ENCODE measurements around the gene NME7. TPM values are rescaled to one million over a fixed set of nuclear protein-coding genes. Genes with fewer than 3 reads are reported as not detected.

Gene NME7
- total RNA-seq, 4 donors from 2014 or later = 5.0 to 8.9 (median 8.4) TPM

DNA sequence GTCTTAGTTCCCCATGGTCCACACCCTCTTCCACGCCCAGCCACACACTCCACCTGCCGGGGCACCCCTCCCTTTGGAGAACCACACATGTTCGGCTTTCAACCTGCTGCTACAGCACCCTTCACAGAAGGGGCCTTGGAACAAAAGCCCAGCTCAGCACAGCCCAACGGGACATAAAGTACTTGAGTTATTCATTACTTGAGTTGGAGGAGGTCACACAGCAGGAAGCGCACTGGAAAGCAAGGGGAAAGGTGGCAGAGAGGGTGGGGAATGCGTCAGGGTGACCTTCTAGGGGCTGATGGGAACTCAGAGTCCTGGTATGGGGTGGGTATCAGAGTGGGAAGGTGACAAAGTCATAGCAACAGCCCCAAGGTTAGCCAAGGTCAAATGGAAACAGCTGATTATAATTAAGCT, 264.1 kb downstream of the NME7 start:
- TF ChIP-seq POLR2A (IDR thresholded peaks at IDR 0.05) = no peak
- TF ChIP-seq, protein P1, sequence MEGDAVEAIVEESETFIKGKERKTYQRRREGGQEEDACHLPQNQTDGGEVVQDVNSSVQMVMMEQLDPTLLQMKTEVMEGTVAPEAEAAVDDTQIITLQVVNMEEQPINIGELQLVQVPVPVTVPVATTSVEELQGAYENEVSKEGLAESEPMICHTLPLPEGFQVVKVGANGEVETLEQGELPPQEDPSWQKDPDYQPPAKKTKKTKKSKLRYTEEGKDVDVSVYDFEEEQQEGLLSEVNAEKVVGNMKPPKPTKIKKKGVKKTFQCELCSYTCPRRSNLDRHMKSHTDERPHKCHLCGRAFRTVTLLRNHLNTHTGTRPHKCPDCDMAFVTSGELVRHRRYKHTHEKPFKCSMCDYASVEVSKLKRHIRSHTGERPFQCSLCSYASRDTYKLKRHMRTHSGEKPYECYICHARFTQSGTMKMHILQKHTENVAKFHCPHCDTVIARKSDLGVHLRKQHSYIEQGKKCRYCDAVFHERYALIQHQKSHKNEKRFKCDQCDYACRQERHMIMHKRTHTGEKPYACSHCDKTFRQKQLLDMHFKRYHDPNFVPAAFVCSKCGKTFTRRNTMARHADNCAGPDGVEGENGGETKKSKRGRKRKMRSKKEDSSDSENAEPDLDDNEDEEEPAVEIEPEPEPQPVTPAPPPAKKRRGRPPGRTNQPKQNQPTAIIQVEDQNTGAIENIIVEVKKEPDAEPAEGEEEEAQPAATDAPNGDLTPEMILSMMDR (IDR thresholded peaks at IDR 0.05) = no peak
- WGBS, 2 donors = 35 to 40% methylated on average over 6 of the region's 6 CpGs
- DNase-seq (ENCODE audit: low spot score in 2 of 2) = no peak
- no peak overlapping the region for H3K4me3 ChIP-seq (ENCODE audit: low read depth, poor library complexity, severe bottlenecking)
- intact Hi-C loops (cut with DNase I; ENCODE audit: low total_unique reads) = no loop called here

DNA sequence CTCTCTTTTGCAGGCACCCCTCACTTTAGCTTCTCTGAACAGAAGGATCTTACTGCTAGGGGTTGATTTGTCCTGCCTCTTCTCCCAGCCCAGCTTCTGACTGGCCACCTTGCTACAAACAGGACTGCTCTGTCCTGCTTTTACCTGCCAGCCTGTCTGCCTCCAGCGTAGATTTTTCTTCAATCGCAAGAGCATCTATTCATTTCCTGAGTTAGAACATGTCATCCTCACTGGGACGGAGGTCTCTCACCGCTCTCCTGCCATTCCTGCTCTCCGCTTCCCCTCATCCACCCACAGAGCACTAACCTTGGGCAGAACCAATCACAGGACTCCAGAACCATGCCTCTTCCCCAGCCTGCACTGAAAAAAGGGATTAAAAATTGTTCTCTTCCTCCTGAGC, 264.6 kb downstream of the NME7 start:
- intact Hi-C loops (cut with DNase I; ENCODE audit: low total_unique reads) = no loop called here
- 67 to 68% methylated on average over 5 of the region's 5 CpGs for WGBS, 2 donors
- TF ChIP-seq, protein P1 (IDR thresholded peaks at IDR 0.05) = no peak
- no peak for TF ChIP-seq POLR2A (IDR thresholded peaks at IDR 0.05)
- H3K4me3 ChIP-seq (ENCODE audit: low read depth, poor library complexity, severe bottlenecking) = no peak overlapping the region
- no peak for DNase-seq (ENCODE audit: low spot score in 2 of 2)

DNA sequence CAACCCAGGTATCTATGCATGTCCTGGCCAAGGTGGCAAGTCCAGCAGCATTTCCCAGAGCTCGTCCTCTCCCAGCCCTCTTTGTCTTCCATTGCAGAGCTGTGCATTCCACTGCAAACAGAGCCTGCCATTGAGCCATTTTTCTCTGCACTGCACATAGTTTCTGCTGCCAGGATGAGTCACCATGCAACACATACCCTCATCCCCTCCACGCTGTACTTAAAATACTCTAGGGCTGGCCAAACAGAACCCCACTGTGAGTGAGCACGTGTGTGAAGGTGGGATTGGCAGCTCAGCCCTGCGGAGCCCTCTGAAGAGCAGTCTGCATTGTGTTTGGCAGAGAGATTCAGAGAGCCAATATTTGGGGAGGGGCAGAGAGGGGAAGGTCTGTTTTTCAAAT, 265.0 kb downstream of the NME7 start:
- H3K4me3 ChIP-seq (ENCODE audit: low read depth, poor library complexity, severe bottlenecking) = no peak overlapping the region
- no peak for DNase-seq (ENCODE audit: low spot score in 2 of 2)
- intact Hi-C loops (cut with DNase I; ENCODE audit: low total_unique reads) = no loop called here
- 21 to 22% methylated on average over 4 of the region's 4 CpGs for WGBS, 2 donors
- no peak for TF ChIP-seq POLR2A (IDR thresholded peaks at IDR 0.05)
- TF ChIP-seq, protein P1 (IDR thresholded peaks at IDR 0.05) = no peak

DNA sequence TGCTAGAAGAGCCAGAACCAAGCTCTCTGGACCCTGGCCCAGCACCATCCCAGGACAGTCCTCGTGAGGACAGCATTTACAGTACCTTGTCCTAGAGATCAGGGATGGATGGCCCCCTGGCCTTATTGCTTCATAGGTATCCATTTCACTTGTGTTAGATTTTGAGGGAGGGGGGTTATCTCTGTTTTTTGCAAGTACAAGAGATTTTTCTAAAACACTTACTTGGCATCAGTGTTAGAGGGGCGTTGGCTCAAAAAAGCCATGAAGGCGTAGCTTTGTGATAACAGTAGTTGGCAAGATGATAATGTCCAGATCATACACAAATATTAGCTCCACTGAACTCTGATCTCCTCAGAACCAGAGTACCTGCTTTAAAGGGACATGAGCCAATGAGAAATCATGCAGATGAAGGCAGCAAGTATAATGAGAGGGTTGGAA, 266.9 kb downstream of the NME7 start:
- 86 to 89% methylated on average over 3 of the region's 3 CpGs for WGBS, 2 donors
- no peak overlapping the region for H3K4me3 ChIP-seq (ENCODE audit: low read depth, poor library complexity, severe bottlenecking)
- TF ChIP-seq POLR2A (IDR thresholded peaks at IDR 0.05) = no peak
- TF ChIP-seq, protein P1 (IDR thresholded peaks at IDR 0.05) = no peak
- DNase-seq (ENCODE audit: low spot score in 2 of 2) = no peak
- intact Hi-C loops (cut with DNase I; ENCODE audit: low total_unique reads) = no loop called here

DNA sequence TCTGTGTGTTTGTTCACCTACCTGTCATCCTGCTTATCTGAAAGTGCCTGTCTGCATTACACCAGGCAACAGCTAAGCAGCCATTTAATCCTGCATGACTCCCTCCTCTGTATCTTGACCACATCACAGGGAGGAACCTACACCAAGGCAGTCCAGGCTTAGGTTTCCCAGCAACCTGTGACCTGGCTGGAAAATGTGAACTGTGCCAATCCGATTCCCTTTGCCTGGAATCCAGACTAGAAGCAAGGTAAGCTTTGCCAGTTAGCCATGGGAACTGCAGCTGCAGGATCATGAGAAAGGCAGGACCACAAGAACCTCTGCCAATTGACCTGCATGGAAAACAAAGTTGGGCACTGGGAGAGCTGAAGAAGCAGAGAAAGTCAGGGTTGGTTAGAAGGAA, 267.4 kb downstream of the NME7 start:
- WGBS, 2 donors = 76 to 86% methylated on average over 1 of the region's 1 CpG
- TF ChIP-seq, protein P1 (IDR thresholded peaks at IDR 0.05) = no peak
- H3K4me3 ChIP-seq (ENCODE audit: low read depth, poor library complexity, severe bottlenecking) = no peak overlapping the region
- intact Hi-C loops (cut with DNase I; ENCODE audit: low total_unique reads) = no loop called here
- no peak for DNase-seq (ENCODE audit: low spot score in 2 of 2)

DNA sequence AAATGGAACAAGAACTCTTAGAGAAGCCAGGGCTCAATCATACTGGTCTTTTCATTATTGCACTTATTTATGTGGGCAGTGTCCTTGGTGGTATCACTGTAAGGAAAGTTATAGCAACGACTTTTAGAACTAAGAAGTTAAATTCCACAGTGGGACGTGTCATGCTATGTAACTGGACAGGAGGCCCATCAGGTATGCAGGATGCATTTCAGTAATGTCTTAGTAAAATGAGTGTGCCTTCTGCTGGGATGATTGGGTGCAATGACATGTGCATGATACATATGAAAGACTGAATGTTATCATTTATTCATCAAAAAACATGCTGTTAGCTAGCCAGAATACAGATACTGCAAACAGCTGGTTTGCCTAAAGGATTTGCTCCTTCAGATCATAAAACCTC, 268.0 kb downstream of the NME7 start:
- whole genome bisulfite sequencing, 2 donors = 87 to 88% methylated on average over 2 of the region's 2 CpGs
- no peak overlapping the region for H3K4me3 ChIP-seq (ENCODE audit: low read depth, poor library complexity, severe bottlenecking)
- TF ChIP-seq, protein P1 (IDR thresholded peaks at IDR 0.05) = no peak
- no peak for TF ChIP-seq POLR2A (IDR thresholded peaks at IDR 0.05)
- DNase-seq (ENCODE audit: low spot score in 2 of 2) = no peak
- intact Hi-C loops (cut with DNase I; ENCODE audit: low total_unique reads) = no loop called here
